Stimulated activated CD8-positive, alpha-beta memory T cell treated with anti-CD3 and anti-CD28 coated beads, Interleukin-4, amount 100 ng/mL, for 1 hour (primary cell): ENCODE data around the gene GRM5.

Experiments
- DNase-seq, 2 donors: peaks; one replicate each; pipeline ENCODE4 v3.0.0-alpha.2; 2020; ENCODE audit warnings: low read depth in 2 of 2, low spot score in 1 of 2

GRM5 gene

DNA sequence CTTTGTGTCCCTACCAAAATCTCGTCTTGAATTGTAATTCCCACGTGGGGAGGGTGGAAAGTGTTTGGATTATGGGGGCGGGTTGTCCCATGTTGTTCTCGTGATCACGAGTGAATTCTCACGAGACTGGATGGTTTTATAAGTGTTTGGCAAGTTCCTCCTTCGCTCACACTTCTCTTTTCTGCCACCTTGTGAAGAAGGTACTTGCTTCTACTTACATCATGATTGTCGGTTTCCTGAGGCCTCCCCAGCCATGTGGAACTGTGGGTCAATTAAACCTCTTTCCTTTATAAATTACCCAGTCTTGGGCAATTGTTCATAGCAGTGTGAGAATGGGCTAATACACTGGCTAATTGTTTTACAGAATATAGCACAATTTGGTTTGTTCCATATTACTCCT, 326.3 kb downstream of the GRM5 start:
- DNase-seq, result no peak

DNA sequence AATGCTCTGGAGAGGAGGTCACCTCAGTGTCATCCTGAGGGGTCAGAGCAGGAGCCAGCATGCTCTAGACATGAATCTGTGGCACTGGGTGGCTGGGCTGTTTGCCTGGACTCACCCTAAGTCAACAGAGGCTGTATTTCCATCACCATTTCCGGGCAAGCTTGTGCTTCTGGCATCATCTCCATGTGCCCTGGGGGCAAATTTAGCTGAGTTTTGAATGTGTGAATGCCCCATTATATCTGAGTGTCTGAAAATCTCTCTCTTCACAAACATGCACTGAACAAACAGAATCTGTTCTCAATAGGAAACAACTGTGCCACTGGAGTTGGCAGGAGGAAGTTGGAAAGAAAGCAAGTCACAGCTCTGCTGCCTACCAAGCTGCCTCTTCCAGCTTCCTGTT, 356.2 kb downstream of the GRM5 start:
- no peak for DNase-seq

DNA sequence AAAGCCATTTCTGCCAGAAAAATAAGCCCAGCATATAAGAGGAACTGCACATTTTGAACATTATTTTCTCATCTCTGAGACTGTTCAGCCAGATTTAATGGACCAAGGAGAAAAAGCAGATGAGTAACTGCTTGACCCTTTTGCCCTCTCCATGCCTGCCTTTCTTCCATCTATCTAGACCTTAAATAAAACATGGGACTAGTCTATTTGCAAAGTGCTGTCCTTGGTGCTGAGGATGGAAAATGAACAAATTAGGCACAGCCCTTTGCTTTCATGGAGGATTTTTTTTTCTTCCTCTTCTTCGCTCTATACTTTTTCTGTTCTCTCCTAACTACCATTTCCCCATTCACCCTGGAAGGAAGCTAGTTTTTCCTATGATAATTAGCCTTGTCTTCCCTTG, 361.3 kb downstream of the GRM5 start:
- DNase-seq, result no peak

DNA sequence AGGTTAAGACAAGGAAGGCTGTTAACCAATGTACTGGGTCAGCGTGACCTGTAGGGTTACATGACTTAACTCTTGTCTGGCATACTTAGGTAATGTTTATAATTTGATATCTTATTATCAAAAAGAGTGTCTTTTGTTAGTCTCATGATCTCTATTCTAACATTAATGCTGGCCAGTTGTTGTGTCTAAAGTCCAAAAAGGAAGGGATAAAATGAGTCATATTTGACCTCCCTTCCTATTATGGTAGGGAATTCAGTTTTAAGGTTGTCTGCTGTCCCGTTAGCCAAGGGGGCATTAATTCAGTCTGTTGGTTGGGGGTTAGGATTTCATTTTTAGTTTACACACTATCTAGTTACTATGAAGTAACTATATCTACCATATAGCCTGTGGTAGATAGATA, 364.0 kb downstream of the GRM5 start:
- no peak for DNase-seq

DNA sequence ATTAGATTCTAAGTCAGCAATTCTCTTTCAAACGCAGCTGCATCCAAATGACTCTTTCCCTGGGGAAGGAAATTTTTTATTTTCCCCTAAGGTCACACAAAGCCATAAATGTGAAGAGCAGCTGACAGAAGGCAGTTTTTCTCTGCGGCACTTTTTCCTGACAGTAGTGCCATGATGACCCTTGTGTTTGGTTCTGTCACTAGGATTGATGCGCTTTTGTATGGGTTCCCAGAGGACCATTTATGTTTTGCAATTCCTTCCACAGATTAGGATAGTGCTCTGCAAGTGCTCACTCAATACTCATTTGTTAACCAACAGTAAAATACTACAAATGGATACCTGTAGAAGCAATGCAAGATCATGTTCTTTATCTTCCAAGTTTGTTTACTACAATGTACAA, 368.6 kb downstream of the GRM5 start:
- DNase-seq, result no peak

DNA sequence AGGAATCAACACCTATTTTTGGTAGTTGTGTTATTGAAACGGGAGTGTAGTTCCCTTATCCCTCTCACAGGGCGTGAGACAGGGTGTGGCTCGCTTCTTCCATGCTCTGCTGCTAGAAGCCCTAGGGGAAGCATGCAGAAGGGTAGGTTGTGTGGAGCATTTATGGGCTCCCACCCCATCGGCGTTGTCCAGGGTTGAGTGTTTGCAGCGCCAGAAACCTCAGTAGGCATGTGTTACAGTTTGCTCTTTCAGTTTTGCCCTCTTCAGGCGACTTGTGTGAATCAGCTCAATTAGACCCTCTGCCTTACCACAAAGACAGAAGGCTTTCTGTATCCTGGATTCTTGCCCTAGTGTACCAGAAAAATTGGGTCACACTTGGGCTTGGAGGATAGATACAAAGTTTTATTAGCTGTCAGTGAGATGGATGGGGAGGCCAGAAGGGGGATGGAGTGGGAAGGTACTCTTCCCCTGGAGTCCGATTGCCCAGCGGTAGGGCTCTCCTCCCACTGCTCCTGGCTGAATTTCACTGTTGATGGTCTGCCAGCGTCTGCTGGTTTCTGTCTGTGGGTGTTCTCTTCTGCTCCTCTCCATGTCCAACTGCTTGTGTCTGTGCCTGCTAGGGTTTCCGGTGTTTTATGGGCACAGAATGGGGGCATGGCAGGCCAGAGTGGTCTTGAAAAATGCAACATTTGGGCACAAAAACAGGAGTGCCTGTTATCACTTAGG, 369.9 kb downstream of the GRM5 start:
- no peak for DNase-seq

DNA sequence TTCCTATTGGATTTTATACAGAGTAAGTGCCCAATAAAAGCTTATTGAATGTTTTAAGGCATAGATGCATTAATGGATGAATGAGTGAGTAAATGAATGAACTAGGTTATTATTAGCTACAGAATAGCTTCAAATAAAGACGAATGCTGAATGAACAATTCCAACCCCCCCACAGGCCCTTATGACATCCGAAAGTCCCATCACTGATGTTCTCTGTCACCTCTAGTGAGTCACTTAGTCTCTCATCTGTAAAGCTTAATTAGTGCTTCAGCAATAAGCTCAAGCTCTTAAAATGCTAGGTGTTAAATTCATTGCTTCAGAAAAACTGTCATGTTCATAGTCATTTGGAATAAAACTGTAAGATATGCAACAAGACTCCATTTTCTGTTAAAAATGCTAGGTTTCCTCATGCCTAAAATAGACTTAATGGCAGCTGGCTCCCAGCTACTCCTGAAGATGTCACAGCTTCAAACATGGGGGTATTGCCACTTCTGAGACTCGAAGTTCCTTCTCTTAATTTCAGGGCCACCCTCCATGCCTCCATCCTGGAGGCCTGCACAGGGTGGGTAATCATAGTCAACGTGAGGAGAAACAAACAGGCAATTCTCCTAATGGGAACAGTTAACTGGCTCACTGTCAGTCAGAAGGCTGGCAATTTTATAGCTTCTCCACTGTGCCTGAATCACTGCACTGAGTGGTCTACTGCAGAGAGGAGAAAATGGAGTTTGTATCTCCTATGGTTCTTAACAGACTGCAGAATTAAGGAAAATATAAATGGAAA, 373.3 kb downstream of the GRM5 start:
- DNase-seq, result no peak

DNA sequence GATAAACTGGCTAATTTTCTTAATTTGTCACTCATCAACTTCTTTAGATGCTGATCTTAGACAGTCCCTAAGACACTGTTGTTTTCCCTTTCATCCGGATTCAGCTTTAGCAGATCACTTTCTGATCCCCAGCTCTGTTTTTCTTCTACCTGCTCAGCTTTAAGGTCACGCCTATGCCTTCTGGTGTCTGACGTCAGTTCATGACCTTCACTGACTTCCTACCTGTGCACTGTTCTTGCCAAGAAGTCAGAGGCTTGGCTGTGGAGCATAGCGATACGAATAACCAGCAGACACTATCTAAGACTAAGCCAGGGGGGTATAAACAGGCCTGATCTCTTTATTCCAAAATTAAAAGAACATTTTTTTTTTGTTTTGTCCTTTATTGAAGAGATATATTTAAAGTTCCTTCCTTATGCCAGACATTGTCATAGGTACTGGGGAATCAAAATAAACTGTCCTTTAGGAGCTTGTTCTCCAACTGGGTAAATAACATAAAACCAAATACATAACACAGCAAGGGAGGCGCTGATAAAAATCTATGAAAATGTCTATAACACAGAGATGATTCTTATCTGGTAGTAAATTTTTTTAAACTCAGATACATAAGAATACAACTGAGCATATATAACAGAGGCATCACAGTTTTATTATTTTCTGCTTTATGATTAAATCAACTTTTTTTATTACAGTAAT, 376.1 kb downstream of the GRM5 start:
- DNase-seq, result no peak

DNA sequence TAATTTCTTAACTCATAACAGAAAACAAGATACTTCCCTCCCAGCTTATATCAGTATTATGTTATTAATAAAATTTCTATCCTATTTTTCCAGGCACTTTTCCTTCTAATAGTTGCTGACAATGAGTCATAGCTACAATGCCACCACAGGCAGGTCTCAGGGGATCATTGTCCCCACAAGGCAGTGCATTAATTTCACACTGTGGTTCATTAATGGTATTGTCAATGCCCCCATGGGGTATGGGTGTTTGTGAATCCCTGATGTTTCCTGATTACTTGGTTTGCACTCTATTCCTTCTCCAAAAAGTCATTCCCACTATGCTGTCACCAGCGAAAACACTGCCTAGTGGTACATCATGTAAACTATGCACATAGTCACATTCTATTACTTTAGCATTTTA, 382.8 kb downstream of the GRM5 start:
- no peak for DNase-seq

DNA sequence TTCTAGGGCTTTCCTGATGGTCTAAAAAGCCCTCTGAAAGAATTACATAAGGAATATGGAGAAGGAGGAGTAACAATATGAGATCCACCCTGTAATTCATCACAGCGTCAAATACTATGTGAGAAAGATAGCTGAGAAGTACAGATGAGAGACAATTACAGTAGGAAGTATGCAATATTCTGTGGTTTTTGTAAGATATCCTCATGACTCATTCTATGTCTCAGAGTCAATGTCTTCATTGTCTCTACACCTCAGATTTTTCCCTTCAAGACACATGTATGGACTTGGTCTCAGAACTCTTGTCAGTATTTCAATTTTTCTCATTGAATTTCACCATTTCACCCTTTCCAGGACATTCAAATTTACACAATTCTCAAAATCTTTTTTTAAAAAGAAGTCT, 385.0 kb downstream of the GRM5 start:
- DNase-seq, result no peak

DNA sequence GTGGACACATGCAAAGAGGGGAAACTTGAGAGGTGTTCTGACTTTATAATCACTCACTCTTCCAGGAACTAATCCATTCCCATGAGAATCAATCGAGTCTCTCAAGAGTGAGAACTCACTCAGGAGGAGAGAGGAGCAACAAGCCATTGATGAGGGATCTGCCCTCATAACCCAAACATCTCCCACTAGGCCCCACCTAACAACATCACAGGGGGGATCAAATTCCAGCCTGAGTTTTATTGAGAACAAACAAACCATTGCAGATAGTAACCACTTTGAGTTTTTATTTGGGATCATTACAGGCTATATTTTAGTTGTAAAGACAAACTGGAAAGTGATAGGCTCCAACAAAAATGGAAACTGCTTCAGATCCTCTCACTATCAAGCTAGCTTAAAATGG, 399.4 kb downstream of the GRM5 start:
- no peak for DNase-seq

DNA sequence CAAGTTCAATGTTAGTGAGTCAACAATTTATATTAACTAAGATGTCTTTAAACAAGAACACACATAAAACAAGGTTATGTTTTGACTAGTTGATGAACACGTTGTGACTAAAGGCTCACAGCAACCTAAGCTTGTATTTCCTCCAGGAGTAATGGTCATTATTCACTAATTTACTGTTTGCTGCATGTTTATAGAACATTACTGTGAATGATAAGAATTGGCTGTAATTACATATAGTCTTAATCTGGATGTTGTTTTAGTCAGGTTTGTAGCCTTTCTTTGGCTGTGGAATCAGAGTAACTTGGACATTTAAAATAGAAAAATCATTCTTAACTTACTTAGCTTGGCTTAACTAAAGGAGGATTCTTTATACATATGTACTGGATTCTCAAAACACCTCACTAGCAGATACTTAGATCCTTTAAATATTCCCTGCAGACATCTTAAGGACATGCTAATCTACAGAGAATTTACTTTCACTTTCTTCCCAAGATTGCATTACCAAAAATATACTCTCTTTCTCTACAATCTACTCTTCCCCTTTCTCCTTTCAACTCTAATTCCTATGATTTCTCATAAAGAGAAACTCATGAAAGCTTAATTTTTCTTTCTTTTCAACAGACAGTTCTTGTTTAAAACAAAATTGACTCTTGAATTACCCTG, 408.6 kb downstream of the GRM5 start:
- no peak for DNase-seq

DNA sequence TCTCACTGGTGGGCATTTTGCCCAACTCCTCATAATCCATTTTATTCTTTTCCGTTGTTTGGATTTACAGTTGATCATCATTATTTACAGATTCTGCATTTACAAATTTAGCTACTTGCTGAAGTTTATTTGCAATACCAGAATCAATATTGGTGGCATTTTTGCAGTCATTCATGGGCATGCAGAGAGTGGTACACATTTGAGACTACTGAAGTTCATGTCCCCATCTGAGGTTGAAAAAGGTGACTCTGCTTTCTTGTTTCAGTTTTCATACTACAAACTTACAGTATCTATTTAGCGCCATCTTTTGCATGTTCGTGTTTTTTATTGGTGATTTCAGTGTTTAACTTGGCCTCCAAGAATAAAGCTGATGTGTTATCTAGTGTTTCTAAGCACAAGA, 409.5 kb downstream of the GRM5 start:
- no peak for DNase-seq

DNA sequence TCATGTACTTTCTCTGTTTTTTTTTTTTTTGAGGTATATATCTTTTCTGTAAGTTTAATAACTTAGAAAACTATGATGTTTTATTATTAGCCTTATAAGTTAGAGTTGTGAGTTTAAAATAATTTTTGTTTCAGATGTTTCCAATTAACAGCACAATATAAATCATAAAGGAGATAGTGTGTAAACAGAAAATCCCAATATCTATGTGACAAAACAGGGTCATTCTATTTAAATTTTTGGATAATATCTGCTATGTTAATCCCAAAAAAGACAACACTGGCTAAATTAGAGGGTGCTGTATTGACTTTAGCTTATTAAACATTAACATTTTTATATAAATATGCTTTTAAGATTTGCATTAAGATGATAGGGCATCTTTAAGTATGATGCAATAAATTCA, 410.1 kb downstream of the GRM5 start:
- no peak for DNase-seq

DNA sequence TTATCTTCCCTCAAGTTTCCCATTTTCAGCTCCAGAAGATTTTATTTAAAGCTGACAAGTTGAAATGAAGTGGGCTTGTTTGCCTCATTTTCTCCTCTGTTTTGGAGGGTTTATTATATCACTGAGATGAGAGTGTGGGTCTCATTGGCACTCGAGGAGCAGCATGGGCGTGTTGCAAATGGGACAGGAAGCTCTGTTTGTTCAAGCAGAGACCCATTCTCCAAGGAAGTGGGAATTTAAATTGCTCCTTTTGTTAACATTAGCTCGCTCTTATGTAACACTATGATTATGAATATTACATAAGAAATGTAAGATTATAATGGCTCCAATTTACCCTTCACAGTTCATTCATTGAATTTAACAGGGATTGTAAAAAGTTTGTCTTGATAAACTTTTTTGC, 410.6 kb downstream of the GRM5 start:
- DNase-seq, result no peak

DNA sequence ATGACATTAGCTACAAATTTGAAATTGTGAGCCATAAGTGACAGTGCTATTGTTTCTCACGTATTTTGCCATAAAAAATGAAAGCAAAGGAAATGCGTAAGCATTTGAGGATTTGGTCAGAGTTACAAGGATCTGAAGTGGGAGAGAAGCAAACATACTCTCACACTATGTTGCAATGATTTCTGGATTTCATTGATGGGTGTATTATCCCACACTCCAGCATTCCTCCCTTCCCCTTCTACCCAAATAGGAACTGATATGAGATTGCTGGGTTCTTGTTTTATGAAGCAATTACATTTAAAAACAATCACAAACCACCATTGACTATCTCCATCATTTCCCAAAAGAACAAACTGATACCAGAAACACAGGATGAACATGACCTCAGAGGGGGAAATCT, 414.2 kb downstream of the GRM5 start:
- no peak for DNase-seq

DNA sequence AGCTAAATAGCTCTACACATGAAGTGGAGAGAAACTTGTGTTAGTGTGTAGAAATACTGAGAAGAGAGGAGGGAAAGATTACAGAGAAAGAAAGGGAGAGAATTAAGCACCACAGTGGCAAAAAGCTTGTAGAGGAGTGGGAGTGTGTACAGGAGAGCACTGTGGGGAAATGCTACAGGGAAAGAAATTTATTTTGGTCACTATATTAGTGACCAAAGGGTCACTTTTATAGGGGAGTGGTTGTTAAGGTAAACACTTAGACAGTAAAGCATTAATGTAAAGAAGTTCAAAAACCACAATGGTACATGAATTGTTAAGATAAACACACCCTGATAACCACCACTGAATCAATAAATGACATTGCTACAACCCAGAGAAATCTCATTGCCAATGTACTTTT, 421.1 kb downstream of the GRM5 start:
- no peak for DNase-seq

DNA sequence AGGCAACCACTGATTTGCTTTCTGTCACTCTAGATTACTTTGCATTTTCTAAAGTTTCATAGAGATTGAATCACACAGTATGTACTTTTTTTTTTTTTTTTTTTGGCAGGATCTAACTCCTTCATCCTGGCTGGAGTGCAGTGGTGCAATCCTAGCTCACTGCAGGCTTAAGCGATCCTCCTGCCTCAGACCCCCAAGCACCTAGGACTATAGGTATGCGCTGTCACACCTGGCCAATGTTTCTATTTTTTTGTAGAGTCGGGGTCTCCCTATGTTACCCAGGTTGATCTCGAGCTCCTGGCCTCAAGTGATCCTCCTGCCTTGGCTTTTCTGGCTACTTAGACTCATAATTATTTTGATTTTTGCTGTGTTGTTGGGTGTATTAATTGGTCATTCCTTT, 433.6 kb downstream of the GRM5 start:
- no peak for DNase-seq

DNA sequence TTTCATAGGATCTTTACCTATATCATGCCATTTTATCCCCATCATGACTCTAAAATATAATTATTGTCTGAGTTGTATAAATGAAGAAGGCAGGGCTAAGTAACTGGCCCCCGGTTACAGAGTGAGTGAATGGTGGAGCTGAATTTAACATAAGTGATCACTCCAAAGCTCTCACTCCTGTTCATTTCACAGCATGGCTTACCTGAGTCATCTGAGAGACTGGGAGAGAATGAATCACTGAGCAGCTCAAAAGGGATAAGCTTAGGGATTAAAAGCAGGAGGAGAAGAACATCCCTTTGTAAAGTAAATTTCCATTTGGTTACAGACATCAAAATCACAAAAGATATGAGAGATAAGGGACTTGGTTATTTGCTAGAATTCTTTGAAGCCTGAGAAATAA, 434.3 kb downstream of the GRM5 start:
- DNase-seq, result no peak

DNA sequence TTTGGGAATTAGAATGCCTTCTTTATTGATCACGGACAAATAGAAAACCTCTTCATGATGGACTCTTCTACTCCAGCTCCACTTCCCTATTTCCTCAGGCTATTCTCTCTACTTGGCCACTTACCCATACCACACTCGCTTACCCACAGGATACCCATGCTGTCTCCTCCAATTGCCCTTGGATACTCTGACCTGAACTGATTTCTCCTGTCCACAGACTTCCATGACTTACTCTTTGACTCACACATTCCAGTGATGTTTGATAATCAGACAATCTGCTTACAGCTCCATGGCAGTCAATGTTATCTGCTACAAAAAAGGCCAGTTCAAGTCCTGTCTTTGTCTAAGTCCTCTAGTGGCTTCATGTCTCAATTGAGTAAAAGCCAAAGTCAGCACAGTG, 436.3 kb downstream of the GRM5 start:
- no peak for DNase-seq

DNA sequence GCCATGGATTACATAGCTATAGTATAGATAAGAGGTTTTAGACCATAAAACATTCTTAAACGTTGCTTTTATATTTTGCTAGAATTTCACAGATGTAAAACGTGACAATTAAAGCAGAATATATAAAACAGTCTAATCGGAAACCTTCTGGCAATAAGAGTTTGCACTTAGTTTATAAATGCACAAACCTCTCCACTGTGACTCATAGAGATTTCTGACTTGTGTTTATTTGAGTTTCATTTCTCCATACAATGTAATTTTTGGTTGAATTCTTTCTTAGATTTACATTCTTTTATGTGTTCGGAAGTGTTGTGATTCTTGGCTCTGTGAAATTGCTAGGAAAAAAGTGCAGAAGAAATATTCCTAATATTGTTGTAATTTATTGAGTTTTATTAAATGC, 439.6 kb downstream of the GRM5 start:
- DNase-seq, result no peak

DNA sequence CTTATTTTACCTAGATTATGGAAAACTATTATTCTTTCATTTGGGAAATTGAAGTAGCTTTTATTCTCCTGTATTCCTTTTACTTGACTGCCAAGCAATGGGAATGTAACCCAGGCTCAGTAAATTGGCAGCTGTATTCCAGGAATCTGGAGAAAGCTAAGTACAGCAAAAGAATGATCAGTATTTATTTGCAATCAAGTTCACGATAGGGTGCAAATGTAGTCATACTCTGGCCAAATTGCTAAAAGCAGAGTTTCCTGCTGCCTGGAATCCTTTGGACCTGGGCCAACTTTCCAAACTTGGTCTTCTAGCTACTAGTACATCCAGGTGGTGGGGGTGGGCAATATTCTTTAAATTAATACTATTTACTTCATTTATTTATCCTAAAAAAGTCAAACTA, 442.3 kb downstream of the GRM5 start:
- DNase-seq, result no peak
